ENCODE results near the gene TBX6.

Gene TBX6

GRCh38 chr16:30076276-30076791 lies 15.4 kb downstream of the TBX6 start:
- ChIA-PET CTCF (interaction anchor here (0.5 to 0.8 kb wide), 5 partner anchors 11 to 558 kb away, joined by 3 to 8 read pairs (median 3); partner anchors contain the start of gene ALDOA), POLR2A (ENCODE audit: low non-redundant PET) (interaction anchor here (1.1 kb wide), 2 partner anchors 11 to 35 kb away, joined by 3 to 5 read pairs; partner anchors contain the start of gene ALDOA)
- peak overlapping the region; percentile 91 for H3K27ac ChIP-seq
- DNase-seq (ENCODE audit: low spot score), result no peak
- no peak for TF ChIP-seq CTCF (conservative IDR thresholded peaks at IDR 0.05; ENCODE audit: low read depth)

- peak; percentile 94 for DNase-seq (ENCODE audit: low spot score)
- ChIA-PET POLR2A (ENCODE audit: low non-redundant PET) (interaction anchor here (1.1 kb wide), 2 partner anchors 9 to 10 kb away, joined by 3 to 4 read pairs; partner anchors contain the start of gene ALDOA), CTCF (interaction anchor here (0.5 to 0.8 kb wide), 4 partner anchors 11 to 105 kb away, joined by 3 to 8 read pairs (median 3); partner anchors contain the start of gene ALDOA)
- H3K27ac ChIP-seq, result peak within 1 kb of the TSS; percentile 91
- TF ChIP-seq CTCF (conservative IDR thresholded peaks at IDR 0.05; ENCODE audit: low read depth), result no peak
Measured at GRCh38 chr16:30075503-30076275, 16.0 kb downstream of the TBX6 start, which contains the start of gene PPP4C. TSS of gene PPP4C (plus strand) at chr16:30075994. CDS start at chr16:30076378, 384 bp downstream.

GRCh38 chr16:30070490-30070889 lies 21.2 kb downstream of the TBX6 start:
- no peak for DNase-seq (ENCODE audit: low spot score)
- ChIA-PET CTCF (interaction anchor here (0.7 to 1.2 kb wide), 2 partner anchors 13 to 28 kb away, joined by 6 read pairs; no protein-coding TSS in a partner anchor), POLR2A (ENCODE audit: low non-redundant PET) (interaction anchor here (0.6 kb wide), 1 partner anchor 262 kb away, joined by 3 read pairs; no protein-coding TSS in a partner anchor)
- peak overlapping the region; percentile 99 for H3K27ac ChIP-seq
- no peak for TF ChIP-seq CTCF (conservative IDR thresholded peaks at IDR 0.05; ENCODE audit: low read depth)

GRCh38 chr16:30069611-30070462 lies 21.9 kb downstream of the TBX6 start:
- H3K27ac ChIP-seq, result peak overlapping the region; percentile 99
- CTCF ChIA-PET, result interaction anchor here (1.2 kb wide), 1 partner anchor 27 kb away, joined by 6 read pairs; no protein-coding TSS in a partner anchor
- no peak for TF ChIP-seq CTCF (conservative IDR thresholded peaks at IDR 0.05; ENCODE audit: low read depth)

GRCh38 chr16:30068750-30069610 lies 22.7 kb downstream of the TBX6 start:
- DNase-seq (ENCODE audit: low spot score), result no peak
- peak; percentile 51 for TF ChIP-seq CTCF (conservative IDR thresholded peaks at IDR 0.05; ENCODE audit: low read depth)
- POLR2A ChIA-PET (ENCODE audit: low non-redundant PET), result no interaction called here
- CTCF ChIA-PET, result interaction anchor here (0.6 kb wide), 3 partner anchors 37 to 46 kb away, joined by 3 to 4 read pairs (median 3); no protein-coding TSS in a partner anchor
- peak overlapping the region; percentile 99 for H3K27ac ChIP-seq

More at GRCh38 chr16:30069611-30070462, 21.9 kb downstream of the TBX6 start:
- POLR2A ChIA-PET (ENCODE audit: low non-redundant PET), result no interaction called here
- DNase-seq (ENCODE audit: low spot score), result no peak

Data from RWPE1 (cell line).